ENCODE results near the gene PITPNC1.
"Not testable (repeated sequence)": the region's sequence is repeated elsewhere in the genome, so short reads cannot be mapped to it uniquely, and the experiment has no call there.

Gene PITPNC1

DNA sequence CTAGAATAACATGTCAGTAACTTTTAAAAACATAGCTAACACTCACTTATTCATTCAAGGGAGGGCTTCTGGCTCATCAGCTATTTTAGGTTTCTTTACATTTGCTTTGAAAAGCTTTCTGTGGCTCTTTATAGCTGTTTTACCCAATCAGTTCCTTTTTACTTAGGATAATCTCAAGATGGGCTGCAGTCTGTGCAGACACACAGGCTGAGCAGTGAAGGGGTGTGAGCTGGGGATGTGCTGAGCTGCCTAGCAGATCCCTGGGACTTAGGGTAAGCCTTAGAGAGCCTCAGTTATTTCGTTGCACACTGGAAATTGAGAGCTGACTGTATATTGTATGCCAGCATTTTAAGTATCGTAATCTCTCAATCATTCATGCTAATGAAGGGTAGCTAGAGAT, 310.4 kb downstream of the PITPNC1 start:
- DNase-seq (ENCODE audit: low read depth) = no peak

DNA sequence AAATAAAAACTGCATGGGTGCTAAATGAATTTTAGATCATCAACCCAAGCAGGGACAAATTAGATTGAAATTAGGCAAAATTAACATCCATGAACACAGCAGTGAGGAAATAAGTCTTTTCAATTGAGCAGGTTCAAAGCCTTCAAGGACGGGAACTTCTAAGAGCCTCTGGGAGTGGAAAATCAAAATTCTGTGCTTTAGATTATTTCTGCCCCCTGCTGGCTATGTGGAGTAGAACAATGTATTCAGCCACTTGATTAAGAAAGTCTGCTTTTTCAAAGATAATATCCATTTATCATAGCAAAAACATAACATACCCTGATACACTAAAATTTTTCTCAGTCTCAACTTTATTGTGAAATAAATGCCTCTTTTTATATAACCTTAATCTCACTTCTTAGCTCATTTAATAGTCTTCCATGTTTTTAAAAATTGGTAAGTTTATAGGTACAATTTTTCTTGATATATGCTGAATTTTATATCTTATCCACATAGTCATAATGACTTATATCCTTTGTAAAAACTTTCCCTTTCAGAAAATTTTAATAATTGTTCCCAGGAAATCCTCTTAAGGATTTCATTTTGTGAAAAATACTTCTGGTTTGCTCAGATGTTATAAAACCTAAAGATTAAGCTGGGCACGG, 312.6 kb downstream of the PITPNC1 start:
- DNase-seq (ENCODE audit: low read depth) = no peak

GRCh38 chr17:67693811-67694210, 316.7 kb downstream of the PITPNC1 start:
- no peak for DNase-seq (ENCODE audit: low read depth)

- no peak for DNase-seq (ENCODE audit: low read depth)
These were observed 319.3 kb downstream of the PITPNC1 start for GRCh38 chr17:67696347-67696746.

DNA sequence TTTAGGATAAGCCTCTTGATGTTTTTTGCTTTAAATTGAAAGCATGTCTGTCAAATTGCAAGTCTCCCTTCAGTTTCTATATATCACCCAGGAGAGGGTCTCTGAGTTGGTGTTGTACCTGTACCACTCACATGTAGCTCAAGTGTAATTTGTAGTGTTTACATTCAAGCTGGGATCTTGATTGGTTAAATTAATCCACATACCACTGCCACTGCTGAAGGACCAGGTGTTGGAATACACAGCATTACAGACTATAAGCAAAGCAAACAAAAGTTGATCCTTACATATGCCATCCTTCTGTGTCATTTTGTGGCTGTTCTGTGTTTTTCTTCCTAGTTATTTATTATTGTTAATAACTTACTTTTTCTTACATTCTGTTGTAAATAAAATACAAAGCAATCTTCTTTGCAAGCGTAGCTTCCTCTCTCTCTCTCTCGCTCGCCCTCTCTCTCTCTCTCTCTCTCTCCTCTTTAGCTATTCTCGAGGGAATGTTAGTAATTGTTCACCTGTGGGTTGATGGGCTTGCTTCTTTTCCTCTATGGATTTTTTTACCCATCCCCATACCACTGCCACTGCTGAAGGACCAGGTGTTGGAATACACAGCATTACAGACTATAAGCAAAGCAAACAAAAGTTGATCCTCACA, 319.9 kb downstream of the PITPNC1 start:
- no peak for DNase-seq (ENCODE audit: low read depth)

DNA sequence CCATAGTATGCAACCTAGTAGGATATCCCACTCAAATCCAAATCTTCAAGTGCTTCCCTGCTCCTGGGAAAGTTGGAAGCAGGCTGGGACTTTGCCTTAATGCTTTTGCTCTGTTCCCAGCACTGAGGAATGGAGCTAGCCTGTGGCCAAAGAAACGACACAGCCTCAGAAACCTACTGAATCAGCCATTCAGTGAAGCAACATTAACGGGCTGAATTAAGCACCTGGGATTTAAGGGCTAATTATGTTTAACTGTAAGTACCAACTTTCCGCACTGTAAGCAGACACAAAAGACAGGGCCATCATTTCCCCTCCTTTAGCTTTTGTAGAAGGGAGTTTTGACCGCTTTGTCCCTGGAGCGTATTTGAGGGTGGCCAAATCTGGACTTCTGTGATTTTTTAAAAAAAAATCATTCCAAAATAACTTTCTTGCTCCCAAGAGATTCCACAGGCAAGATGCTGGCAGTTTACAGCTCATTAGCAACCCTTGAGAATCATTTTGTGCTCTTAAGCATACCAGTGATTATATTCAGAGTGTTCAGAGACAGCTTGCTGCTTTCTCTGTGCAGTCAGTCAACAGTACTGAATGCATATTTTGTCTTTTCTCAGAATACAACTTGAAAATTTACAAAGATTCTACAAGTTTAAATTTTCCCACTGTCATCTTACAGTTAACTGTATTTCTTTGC, 323.1 kb downstream of the PITPNC1 start:
- DNase-seq (ENCODE audit: low read depth) = no peak

GRCh38 chr17:67700725-67701119, 323.6 kb downstream of the PITPNC1 start:
- DNase-seq (ENCODE audit: low read depth) = no peak

GRCh38 chr17:67702861-67703260, 325.8 kb downstream of the PITPNC1 start:
- not testable (repeated sequence) for DNase-seq (ENCODE audit: low read depth)

GRCh38 chr17:67707442-67707841, 330.4 kb downstream of the PITPNC1 start:
- DNase-seq (ENCODE audit: low read depth) = no peak

GRCh38 chr17:67708378-67708777, 331.3 kb downstream of the PITPNC1 start:
- no peak for DNase-seq (ENCODE audit: low read depth)

GRCh38 chr17:67711916-67712315, 334.8 kb downstream of the PITPNC1 start:
- no peak for DNase-seq (ENCODE audit: low read depth)

DNA sequence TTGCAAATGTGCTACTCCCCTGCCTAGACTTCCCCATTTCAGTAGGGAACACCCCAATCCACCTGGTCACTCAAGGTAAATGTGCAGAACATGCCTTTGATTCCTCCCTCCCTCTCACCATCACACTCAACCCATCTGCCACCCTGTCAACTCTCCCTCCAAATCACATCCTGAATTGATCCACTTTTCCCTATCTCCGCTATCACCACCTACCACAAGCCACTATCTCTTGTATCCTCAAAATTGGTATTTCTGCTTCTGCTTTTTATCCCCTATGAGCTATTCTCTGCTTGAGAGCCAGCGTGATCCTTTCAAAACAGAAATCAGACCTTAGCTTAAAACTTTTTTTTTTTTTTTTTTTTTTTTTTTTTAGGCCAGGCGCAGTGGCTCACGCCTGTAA, 335.3 kb downstream of the PITPNC1 start:
- DNase-seq (ENCODE audit: low read depth) = no peak

- DNase-seq (ENCODE audit: low read depth) = no peak
These were observed 336.1 kb downstream of the PITPNC1 start for GRCh38 chr17:67713169-67713568.

DNA sequence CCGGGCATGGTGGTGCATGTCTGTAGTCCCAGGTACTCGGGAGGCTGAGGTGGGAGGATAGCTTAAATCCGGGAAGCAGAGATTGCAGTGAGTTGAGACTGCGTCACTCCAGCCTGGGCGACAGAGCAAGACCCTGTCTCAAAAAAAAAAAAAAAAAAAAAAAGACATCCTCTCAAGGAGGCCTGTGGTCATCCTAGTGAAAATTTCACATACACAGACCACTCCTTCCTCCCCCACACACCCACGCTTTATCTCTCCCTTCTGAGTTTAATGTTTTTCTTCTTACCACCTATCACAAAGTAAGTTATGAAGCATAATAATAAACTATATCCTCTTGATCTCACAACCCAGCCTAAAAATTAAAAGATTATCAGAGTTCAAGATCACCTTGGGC, 339.3 kb downstream of the PITPNC1 start:
- DNase-seq (ENCODE audit: low read depth) = no peak

GRCh38 chr17:67717192-67717623, 340.1 kb downstream of the PITPNC1 start:
- no peak for DNase-seq (ENCODE audit: low read depth)

DNA sequence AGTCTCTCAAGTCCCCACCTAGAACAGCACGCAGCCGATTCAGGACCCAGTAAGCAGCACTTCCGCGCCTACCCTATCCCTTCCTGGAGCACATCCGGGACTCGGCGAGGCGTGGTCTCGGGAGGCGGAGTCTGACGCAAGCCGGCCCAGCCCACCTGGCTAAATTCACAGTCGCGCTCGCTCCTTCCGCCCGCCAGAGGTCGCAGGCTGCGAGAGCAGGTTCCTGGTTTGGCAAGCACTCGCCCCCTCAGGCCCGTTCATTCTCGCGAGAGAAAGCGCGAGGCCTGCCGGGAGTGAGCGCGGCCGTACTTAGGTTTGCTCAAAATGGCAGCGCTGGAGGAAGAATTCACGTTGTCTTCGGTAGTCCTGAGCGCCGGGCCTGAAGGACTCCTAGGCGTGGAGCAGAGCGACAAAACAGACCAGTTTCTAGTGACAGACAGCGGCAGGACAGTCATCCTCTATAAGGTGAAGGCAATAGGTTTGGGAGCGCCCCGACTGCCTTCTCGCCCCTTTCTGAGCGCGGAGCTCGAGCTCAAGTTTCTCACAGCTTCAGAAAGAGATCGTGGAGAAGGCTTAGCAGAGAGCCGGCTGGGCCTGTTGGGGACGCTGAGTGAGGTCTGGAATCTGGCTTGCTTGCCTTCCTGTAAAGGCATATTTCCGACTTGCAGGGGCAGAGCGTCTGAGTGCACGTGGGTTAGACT, 340.7 kb downstream of the PITPNC1 start, which contains the start of gene NOL11:
NOL11 (plus strand) TSS at position 313 of the 701 bp plus-strand sequence; CDS start at position 325, 12 bp downstream.
- peak; percentile 99 for DNase-seq (ENCODE audit: low read depth)

DNA sequence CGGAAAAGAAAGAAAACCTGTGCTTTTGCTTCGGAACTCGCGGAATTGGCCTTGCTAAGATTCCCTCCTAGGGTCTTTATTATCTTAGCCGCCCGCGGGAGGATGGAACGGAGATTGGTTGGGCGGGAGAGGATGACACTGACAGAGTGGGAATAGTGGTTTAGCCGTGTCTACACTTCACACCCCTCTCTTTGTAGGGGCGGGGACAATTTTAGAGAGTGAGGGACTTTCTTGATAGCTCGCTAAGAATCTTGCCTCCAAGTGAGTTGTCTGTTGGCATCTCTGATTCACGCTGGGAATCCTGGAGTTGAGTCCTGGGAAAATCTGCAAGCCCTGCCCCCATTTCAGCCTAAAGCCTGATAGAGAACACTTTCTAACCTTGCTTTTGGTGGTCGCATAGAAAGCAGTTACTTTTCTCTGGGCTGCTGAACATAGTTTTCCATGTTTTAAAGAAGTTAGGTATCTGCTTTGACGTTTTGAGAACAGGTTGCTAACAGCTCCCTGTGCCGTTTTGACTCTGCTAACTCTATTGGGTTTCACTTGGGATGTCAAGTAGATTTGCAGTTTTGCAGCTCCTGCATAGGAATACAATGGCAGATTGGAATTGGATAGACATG, 341.4 kb downstream of the PITPNC1 start:
- DNase-seq (ENCODE audit: low read depth) = peak; percentile 7

- no peak for DNase-seq (ENCODE audit: low read depth)
These were observed 348.3 kb downstream of the PITPNC1 start for GRCh38 chr17:67725373-67725791.

GRCh38 chr17:67725807-67726206, 348.7 kb downstream of the PITPNC1 start:
- no peak for DNase-seq (ENCODE audit: low read depth)

DNA sequence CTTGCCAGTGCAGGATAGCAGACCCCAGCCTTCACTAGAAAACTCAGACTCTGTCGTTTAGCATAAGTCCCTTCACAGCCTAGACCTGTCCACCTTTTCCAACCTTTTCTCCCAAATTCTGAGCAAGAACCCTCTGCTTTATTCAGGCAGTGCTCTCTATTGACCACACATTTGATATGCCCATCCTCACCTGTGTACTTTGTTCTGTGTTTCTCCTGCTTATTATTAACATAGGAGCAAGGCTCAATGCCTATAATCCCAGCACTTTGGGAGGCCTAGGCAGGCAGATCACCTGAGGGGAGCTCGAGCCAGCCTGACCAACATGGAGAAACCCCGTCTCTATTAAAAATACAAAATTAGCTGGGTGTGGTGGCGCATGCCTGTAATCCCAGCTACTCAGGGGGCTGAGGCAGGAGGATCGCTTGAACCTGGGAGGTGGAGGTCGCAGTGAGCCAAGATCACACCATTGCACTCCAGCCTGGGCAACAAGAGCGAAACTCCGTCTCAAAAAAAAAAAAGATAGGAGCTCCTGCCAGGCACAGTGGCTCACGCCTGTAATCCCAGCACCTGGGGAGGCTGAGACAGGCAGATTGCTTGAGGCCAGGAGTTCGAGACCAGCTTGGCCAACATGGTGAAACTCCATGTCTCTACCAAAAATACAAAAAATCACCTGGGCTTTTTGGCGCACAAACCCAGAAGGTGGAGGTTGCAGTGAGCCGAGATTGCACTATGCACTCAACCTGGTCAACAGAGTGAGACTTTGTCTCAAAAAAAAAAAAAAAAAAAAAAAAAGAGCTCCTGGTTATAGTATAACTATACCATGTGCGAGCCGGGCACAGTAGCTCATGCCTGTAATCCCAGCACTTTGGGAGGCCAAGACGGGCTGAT, 350.3 kb downstream of the PITPNC1 start:
- not testable (repeated sequence) for DNase-seq (ENCODE audit: low read depth)

DNA sequence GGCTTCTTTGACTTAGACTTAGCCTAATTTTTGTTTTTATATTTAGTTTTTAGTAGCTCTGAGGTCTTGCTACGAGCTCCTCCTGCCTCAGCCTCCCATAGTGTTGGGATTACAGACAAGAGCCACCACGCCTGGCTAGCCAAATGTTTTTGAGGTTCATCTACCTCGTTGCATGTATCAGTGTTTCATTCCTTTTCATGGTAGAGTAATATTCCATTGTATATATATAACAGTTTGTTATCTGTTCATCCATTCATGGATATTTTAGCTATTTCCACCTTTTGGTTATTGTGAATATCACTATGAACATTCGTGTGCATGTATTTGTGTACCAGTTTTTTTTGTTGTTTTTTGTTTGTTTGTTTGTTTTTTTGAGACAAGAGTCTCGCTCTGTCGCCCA, 352.8 kb downstream of the PITPNC1 start:
- no peak for DNase-seq (ENCODE audit: low read depth)

Data from activated T-helper 1 cell treated with Interleukin-2 at 50 U/mL for 16 hours (primary cell).